HG03097 (cell line): Measurements from ENCODE around the gene TMEM184B.
"Not testable (repeated sequence)": the region's sequence is repeated elsewhere in the genome, so short reads cannot be mapped to it uniquely, and the experiment has no call there.

Experiments used
- ATAC-seq: cut with Tn5 transposase; IDR thresholded peaks from one replicate; pipeline ENCODE4 v1.9.1; 2021; ENCODE audit not compliant: unreplicated experiment, low FRiP score

The TMEM184B gene

GRCh38 chr22:38187413-38188212 is 85.2 kb downstream of the TMEM184B start:
- no peak for ATAC-seq

- no peak for ATAC-seq
Measured at GRCh38 chr22:38186429-38186828, 86.4 kb downstream of the TMEM184B start.

GRCh38 chr22:38184788-38185187 is 88.0 kb downstream of the TMEM184B start:
- ATAC-seq: no peak

GRCh38 chr22:38181453-38182200 is 91.2 kb downstream of the TMEM184B start, which contains the start of gene PLA2G6:
PLA2G6 (minus strand) TSS chr22:38181830; CDS start chr22:38169426, 12,404 bp downstream.
- peak; percentile 86 for ATAC-seq

DNA sequence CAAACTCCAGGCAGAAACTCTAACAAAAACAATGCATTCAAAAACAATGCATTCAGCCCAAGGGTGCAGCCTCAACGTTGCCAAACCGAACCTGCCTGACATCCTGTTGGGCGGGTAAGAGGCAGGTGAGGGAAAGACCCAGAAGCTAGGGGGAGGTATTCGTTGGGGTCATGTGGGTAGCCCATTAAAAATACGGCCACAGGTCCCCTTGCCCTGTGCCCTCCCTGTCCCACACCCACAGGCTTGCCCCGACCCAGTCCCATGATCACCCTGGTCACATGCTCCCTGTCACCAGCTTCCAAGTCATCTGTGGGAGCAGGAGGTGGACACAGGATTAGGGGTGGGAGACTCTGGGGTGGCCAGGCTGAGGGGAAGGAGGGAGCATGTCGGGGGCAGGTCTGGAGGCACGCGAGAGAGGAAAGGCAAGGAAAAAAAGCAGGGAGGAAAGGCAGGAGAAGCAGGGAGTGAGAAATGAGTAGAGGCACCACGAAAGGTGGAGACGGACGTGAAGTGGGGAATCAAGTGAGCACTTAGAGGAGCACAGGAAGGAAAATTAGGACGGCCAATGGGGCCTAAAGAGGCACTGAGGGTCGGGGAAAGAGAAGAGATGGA is 91.9 kb downstream of the TMEM184B start:
- peak; percentile 27 for ATAC-seq

GRCh38 chr22:38178605-38178937 is 94.2 kb downstream of the TMEM184B start:
- ATAC-seq: not testable (repeated sequence)

GRCh38 chr22:38177926-38178604 is 94.7 kb downstream of the TMEM184B start:
- no peak for ATAC-seq

- not testable (repeated sequence) for ATAC-seq
Measured at GRCh38 chr22:38177571-38177925, 95.3 kb downstream of the TMEM184B start.

GRCh38 chr22:38177044-38177443 is 95.8 kb downstream of the TMEM184B start:
- no peak for ATAC-seq

- ATAC-seq: no peak
Measured at GRCh38 chr22:38176170-38176741, 96.6 kb downstream of the TMEM184B start.

- ATAC-seq: no peak
Measured at GRCh38 chr22:38175206-38176118, 97.3 kb downstream of the TMEM184B start.

DNA sequence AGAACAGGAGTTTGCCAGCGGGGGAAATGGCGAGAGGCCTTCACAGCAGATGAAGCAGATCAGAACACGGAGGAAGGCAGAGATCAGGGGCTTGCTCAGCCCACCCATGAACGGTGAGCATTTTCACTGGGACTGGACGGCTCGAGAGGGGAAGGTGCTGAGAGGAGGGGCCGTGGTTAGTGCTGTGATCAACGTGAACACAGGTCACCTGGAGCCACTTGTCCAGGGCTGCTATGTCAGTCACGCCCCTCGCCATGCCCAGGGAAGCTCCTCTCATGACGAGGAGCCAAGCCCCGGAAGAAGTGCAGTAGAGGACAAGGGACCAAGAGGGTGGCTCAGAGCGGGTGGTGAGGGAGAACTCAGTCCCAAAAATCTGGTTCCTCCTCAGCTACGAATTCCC is 98.2 kb downstream of the TMEM184B start:
- ATAC-seq: no peak

DNA sequence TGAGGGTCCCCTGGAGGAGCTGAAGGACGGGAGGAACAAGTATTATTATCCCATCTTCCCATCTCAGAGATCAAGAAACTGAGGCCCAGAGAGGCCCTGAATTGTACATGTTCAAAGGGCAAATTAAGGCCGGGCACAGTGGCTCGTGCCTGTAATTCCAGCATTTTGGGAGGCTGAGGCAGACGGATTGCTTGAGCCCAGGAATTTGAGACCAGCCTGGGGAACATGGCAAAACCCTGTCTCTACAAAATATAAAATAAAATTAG is 99.2 kb downstream of the TMEM184B start:
- no peak for ATAC-seq

DNA sequence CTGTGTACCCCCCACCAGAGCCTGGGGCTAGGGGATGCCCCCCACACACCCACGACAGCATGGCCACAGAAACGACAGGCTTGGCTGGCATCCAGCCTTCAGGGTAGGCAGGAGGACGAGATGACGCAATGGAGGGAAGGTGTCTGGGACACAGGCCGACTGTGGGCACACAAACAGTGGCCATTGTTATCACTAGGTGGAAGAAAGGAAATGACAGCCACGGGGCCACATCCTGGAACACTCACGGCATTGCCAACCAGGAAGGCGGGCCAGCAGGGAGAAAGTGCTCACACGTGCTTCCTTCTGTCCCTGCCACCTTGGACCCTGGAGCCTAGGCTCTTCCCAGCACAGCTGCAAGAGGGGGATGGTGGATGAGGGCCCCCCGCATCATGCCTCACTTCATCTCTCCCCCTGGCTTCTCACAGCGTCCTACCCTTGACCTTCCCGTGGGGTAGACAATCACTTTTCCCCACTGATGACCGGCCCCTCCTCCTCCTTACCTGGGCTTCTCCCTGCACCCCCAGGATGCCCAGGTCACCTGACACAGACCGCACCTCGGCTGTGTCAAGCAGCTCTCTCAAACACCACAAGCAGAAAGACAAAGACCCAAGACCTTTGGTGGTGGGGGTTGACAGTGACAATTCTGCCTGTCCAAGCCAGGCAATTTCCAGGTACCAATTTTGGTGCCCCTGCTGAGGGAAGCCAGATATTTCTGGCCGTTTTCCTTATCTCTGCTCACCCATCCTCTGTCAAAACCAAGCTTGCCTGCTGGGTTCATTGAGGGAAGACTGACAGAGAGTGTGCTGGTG is 99.8 kb downstream of the TMEM184B start:
- no peak for ATAC-seq

- no peak for ATAC-seq
Measured at GRCh38 chr22:38171927-38172831, 100.6 kb downstream of the TMEM184B start.

DNA sequence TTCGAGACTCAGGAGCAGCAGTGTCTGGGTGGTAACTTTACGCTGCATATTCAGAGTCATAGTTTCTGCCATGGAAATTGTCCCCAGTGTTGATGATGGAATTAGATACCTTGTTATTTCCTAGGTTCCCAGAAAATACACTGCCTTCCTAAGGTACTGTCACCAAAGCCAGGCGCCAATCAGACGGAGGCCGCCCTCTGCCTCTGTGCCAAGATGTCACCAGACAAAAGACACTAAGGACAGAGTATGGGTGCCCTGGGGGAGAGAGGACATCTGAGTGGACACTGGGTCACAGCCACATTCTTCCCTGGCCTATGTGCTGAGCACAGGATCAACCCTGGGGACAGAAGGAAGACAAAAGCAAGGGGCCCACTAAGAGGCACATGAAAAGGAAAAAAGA is 102.3 kb downstream of the TMEM184B start:
- no peak for ATAC-seq
